HG03442 (cell line): Measurements from ENCODE around the gene TPM3.
A peak's percentile ranks its signal among the peaks of the same experiment; 100 is the strongest.
"Not testable (repeated sequence)": the region's sequence is repeated elsewhere in the genome, so short reads cannot be mapped to it uniquely, and the experiment has no call there.

Experiments
- ATAC-seq: cut with Tn5 transposase; IDR thresholded peaks from one replicate; pipeline ENCODE4 v1.9.1; 2021; ENCODE audit warnings: mild to moderate bottlenecking, moderate library complexity; ENCODE audit not compliant: unreplicated experiment

The TPM3 gene

GRCh38 chr1:154191990-154192461 lies at the start of gene TPM3:
TPM3 (minus strand) TSS chr1:154192100; CDS start chr1:154192018, 82 bp downstream.
- ATAC-seq, result no peak

DNA sequence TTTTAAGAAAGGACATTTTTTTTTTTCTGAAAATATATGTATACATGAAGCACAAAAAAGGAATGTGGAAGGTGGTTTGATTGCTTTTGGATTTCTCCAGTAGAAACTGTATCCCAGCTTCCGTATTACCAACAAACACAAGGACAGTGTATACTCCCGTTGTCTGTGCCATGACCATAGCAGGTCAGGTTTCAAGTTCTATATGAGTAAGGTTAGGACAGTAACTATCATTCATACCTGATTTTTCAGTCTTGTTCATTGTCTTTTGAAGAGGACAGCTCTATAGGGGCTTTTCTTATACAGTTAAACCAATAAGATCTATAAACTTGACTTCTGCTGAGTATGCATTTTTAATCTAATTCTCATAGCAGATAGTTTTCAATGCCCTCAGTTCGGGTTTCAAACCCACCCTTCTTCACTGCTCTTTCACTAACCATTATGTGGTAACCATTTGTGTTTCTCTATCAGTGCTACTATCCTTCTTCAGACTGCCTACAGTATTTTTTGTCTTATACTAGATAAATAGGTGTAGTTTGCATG lies 48.5 kb upstream of the TPM3 start:
- ATAC-seq, result no peak

GRCh38 chr1:154239491-154239890 lies 47.6 kb upstream of the TPM3 start:
- no peak for ATAC-seq

- ATAC-seq, result no peak
Observed at GRCh38 chr1:154237880-154238506, 46.1 kb upstream of the TPM3 start.

- no peak for ATAC-seq
Observed at GRCh38 chr1:154237435-154237834, 45.5 kb upstream of the TPM3 start.

- ATAC-seq, result no peak
Observed at GRCh38 chr1:154236855-154237254, 45.0 kb upstream of the TPM3 start.

- ATAC-seq, result not testable (repeated sequence)
Observed at GRCh38 chr1:154233127-154233526, 41.2 kb upstream of the TPM3 start.

DNA sequence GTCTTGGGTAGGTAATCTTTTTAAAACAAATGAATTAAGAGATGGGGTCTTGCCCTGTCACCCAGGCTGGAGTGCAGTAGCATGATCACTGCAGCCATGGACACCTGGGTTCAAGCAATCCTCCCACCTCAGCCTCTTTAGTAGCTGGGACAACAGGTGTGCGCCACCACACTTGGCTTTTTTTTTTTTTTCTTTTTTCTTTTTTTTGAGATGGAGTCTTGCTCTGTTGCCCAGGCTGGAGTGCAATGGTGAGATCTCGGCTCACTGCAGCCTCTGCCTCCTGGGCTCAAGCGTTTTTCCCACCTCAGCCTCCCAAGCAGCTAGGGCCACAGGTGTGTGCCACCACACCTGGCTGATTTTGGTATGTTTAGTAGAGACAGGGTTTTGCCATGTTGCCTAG lies 39.2 kb upstream of the TPM3 start:
- not testable (repeated sequence) for ATAC-seq

GRCh38 chr1:154225370-154225769 lies 33.5 kb upstream of the TPM3 start:
- ATAC-seq, result no peak

GRCh38 chr1:154223621-154224020 lies 31.7 kb upstream of the TPM3 start:
- no peak for ATAC-seq

GRCh38 chr1:154222918-154223317 lies 31.0 kb upstream of the TPM3 start:
- ATAC-seq, result no peak

DNA sequence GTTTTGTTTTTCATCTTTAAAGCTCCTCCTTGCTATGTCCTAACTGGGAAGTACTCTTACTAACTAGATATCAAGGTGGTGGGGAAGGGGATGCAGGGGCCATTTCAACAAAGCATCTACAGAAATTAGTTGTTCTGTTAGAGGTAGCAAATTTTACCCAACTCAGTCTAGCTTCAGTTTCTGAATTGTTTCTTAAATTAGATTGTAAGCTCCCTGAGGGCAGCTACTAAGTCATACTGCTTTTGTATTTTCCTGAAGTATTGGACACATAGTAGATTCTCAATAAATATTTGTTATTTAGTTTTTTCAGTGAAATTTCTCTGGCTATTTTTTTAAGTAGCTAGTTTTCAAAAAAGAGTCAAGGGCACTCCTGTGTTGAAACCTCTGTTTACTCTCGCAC lies 30.6 kb upstream of the TPM3 start:
- ATAC-seq, result no peak

DNA sequence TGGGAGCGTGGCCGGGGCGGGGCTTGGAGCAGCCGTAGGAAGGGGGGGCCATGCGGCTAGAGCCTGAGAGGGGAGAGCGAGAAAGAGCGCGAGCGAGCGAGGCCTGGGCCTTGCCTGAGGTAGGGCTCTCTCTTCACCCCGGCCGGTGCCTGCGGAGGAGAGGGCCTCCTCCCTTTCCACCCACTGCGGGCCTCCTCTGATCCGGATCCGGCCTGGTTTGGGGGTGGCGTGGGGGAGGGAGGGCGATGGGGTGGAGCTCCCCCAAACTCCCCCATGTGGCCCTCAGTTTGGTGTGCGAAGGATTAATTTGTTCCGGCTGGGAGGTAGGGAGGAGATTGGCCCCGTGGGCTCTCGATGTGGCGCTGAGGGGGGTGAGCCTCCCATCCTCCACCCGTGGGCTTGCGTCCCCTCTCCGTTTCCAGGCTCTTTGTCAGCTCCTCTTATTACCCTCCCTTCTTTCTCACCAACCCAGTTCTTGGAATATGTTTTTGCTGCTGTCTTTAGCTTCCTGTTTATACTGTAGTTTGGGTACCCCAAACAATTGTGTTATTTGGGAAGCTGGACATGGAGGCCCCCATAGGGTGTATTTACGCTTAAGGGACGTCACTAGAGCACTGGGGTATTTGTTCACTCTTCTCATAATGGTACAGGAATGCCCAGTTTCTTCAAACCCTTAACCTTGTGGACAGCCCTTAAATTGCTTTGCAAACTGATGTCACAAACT lies 29.5 kb upstream of the TPM3 start:
- peak; percentile 13 for ATAC-seq

DNA sequence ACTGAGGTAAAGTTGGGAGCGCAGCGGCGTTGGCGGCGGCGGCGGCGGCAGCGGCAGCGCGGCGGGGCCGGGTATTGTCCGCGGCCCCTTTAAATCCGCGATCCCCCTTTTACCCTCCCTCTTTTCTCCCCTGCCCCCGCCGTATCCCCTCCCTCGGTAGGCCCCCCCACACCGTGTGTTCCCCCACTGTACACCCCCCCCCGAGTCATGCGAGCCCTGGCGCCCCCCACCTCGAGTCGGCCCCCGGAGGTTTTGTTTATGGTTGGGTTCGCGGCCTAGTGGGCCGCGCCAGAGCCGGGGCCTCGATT lies 29.0 kb upstream of the TPM3 start:
- no peak for ATAC-seq

- peak; percentile 89 for ATAC-seq
Observed at GRCh38 chr1:154220071-154220969, 28.4 kb upstream of the TPM3 start, which contains the start of gene UBAP2L. UBAP2L (plus strand) TSS chr1:154220955; CDS start chr1:154225124, 4,169 bp downstream.

GRCh38 chr1:154219541-154219940 lies 27.6 kb upstream of the TPM3 start:
- ATAC-seq, result no peak

DNA sequence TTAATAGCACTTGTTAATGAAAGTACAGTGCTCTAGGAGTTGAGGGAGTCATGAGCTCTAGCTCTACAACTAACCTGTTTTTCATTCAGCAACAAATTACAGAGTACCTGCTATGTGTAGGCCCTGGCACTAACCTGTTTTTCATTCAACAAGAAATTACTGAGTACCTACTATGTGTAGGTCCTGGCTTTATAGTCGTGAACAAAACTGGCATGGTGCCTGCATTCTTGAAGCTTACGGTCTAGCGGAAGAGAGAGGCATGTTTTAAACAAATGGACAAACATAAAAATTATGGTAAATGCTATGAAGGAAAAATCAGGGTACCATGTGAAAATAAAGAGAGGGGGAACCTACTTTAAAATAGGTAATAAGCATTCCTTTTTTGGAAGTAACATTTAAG lies 26.6 kb upstream of the TPM3 start:
- no peak for ATAC-seq

GRCh38 chr1:154213274-154213673 lies 21.4 kb upstream of the TPM3 start:
- ATAC-seq, result no peak

- no peak for ATAC-seq
Observed at GRCh38 chr1:154212083-154212482, 20.2 kb upstream of the TPM3 start.

DNA sequence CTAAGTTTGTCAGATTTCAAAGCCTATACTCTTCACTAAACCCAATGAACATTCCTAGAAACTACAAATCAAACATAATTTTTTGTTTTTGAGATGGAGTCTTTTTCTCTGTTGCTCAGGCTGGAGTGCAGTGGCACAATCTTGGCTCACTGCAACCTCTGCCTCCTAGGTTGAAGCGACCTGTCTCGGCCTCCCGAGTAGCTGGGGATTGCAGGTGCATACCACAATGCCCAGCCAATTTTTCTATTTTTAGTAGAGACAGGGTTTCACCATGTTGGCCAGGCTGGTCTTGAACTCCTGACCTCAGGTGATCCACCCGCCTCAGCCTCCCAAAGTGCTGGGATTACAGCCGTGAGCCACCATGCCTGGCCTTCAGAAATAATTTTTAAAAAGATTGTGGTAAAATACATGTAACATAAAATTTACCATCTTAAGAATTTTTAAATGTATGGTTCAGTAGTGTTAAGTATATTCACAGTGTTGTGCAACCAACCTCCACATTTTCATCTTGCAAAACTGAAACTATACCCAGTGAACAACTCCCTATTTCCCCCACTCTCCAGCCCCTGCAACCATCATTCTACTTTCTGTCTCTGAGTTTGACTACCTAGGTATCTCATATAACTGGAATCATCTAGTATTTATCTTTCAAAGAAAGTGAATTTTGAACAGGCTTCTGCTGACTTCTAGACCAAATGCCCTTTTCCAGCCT lies 16.9 kb upstream of the TPM3 start:
- no peak for ATAC-seq

DNA sequence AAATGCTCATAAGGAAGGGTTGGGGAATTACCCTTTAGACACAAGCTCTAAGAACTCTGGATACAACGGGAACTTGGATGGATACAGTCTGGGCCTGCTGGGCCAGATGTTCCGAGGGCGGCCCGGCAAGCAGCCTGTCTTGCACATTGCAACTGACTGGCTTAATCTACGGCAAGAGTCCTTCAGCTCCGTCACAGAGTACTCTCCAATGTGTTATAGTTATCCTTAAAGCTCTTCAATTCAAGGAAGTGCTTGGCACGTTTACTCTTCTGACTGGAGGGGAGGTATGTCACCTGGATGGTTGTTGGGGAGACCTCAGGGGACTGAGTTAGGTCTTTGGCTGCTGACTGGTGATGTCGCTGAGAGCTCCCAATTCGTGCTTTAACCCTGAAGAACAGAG lies 15.4 kb upstream of the TPM3 start:
- ATAC-seq, result no peak
